T1000 (cell line): ENCODE results near the gene RBM17.
"Not testable (repeated sequence)": the region's sequence is repeated elsewhere in the genome, so short reads cannot be mapped to it uniquely, and the experiment has no call there.

Experiments used
- DNase-seq: peaks from one replicate; lab custom pipeline; 2025; ENCODE audit warnings: mixed read lengths; lab: John Stamatoyannopoulos, UW

The RBM17 gene

GRCh38 chr10:6136215-6137201 is 47.7 kb downstream of the RBM17 start:
- DNase-seq, result peak; percentile 50

- no peak for DNase-seq
These were observed 49.6 kb downstream of the RBM17 start for GRCh38 chr10:6138456-6138855.

GRCh38 chr10:6139470-6139869 is 50.6 kb downstream of the RBM17 start:
- no peak for DNase-seq

GRCh38 chr10:6140141-6140841 is 51.5 kb downstream of the RBM17 start:
- DNase-seq, result no peak

GRCh38 chr10:6140965-6141295 is 52.1 kb downstream of the RBM17 start:
- no peak for DNase-seq

GRCh38 chr10:6141296-6142151 is 52.7 kb downstream of the RBM17 start:
- DNase-seq, result peak; percentile 50

- DNase-seq, result not testable (repeated sequence)
These were observed 53.4 kb downstream of the RBM17 start for GRCh38 chr10:6142186-6142585.

GRCh38 chr10:6142644-6143043 is 53.8 kb downstream of the RBM17 start:
- no peak for DNase-seq

GRCh38 chr10:6143181-6143580 is 54.3 kb downstream of the RBM17 start:
- no peak for DNase-seq

GRCh38 chr10:6144406-6145165 is 55.8 kb downstream of the RBM17 start:
- DNase-seq, result peak; percentile 54

- DNase-seq, result no peak
These were observed 56.5 kb downstream of the RBM17 start for GRCh38 chr10:6145166-6145987.

GRCh38 chr10:6146013-6146785 is 57.4 kb downstream of the RBM17 start:
- no peak for DNase-seq

- DNase-seq, result no peak
These were observed 58.1 kb downstream of the RBM17 start for GRCh38 chr10:6146921-6147320.

- DNase-seq, result no peak
These were observed 59.4 kb downstream of the RBM17 start for GRCh38 chr10:6148251-6148701.

- DNase-seq, result no peak
These were observed 60.1 kb downstream of the RBM17 start for GRCh38 chr10:6148908-6149307.

GRCh38 chr10:6151087-6151977 is 62.5 kb downstream of the RBM17 start:
- DNase-seq, result no peak

- DNase-seq, result no peak
These were observed 65.0 kb downstream of the RBM17 start for GRCh38 chr10:6153845-6154244.

- no peak for DNase-seq
These were observed 65.7 kb downstream of the RBM17 start for GRCh38 chr10:6154566-6154965.

GRCh38 chr10:6158276-6158675 is 69.4 kb downstream of the RBM17 start:
- no peak for DNase-seq
